K562 (cell line): ENCODE results near the gene APPL2.

ENCODE experiments used
- CTCF ChIP-seq, 3 experiments: IDR thresholded peaks in 2 of 3; conservative IDR thresholded peaks in 1 of 3; 2 replicates each; pipeline ENCODE4 v1.5.1; 2011 to 2012; ENCODE audit warnings: low read length in 3 of 3, mild to moderate bottlenecking in 3 of 3, control low read depth in 2 of 3, improper control_type of control experiment in 1 of 3, inconsistent platforms in 1 of 3, low read depth in 1 of 3, mixed read lengths in 1 of 3, moderate library complexity in 1 of 3; ENCODE audit not compliant: insufficient read depth in 2 of 3
- MTA2 ChIP-seq: fragments of 450-650 bp; IDR thresholded peaks from 2 replicates; pipeline ENCODE4 v1.6.1; 2016; ENCODE audit warnings: low read depth

GRCh38 chr12:105164068-105164467, 71.9 kb downstream of the APPL2 start:
- TF ChIP-seq CTCF (IDR thresholded peaks at IDR 0.05 in 2 of 3, conservative IDR thresholded peaks at IDR 0.05 in 1 of 3; ENCODE audit: insufficient read depth in 2 of 3, low read depth in 1 of 3, low read length in 3 of 3) (no peak), MTA2 (no peak)
